Measurements from ENCODE around the gene CENPP.

DNA sequence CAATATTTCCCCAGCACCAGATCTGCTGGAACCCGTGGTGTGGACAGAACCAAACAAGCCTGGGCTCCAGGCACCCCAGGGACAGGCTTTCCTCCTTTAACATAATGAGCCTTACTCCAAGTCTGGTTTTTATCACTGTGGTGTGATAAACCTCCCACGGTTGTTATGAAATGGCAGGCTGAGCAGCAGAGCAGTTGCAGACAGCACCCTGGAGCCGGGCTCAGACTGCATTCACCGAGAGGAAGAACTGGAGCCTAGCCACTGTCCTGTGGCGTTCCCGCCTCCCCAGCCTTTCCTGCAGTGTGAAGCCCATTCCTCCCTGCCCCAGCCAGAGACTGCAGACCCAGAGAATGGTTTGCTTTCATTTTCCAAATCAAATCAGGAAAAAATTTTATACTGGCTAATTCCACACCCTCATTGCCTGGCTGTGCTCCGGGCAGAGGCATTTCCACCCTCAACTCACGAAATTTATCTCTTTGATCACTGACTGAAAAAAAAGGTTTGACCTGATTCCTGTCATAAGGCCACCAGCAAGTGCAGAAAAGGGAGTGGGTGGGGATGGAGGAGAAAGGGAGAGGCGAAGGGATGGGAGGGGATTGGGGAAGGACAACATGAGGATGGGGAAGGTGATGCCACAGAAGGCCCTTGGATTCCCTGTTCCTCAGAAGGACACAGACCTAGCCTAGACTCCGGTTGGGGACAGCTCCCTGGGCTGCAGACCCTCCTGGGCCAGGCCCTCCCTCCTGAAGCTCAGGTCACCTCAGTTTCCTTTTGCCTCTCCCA, 325.3 kb downstream of the CENPP start:
- TF ChIP-seq TARDBP (IDR thresholded peaks at IDR 0.05), result no peak
- TF ChIP-seq SP1 (IDR thresholded peaks at IDR 0.05), result no peak
